ENCODE measurements around the gene FRMPD4.

FRMPD4 gene

GRCh38 chrX:12709047-12709446, 570.8 kb downstream of the FRMPD4 start:
- TF ChIP-seq, protein P1, sequence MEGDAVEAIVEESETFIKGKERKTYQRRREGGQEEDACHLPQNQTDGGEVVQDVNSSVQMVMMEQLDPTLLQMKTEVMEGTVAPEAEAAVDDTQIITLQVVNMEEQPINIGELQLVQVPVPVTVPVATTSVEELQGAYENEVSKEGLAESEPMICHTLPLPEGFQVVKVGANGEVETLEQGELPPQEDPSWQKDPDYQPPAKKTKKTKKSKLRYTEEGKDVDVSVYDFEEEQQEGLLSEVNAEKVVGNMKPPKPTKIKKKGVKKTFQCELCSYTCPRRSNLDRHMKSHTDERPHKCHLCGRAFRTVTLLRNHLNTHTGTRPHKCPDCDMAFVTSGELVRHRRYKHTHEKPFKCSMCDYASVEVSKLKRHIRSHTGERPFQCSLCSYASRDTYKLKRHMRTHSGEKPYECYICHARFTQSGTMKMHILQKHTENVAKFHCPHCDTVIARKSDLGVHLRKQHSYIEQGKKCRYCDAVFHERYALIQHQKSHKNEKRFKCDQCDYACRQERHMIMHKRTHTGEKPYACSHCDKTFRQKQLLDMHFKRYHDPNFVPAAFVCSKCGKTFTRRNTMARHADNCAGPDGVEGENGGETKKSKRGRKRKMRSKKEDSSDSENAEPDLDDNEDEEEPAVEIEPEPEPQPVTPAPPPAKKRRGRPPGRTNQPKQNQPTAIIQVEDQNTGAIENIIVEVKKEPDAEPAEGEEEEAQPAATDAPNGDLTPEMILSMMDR (IDR thresholded peaks at IDR 0.05; ENCODE audit: control insufficient read depth, insufficient read depth, low read depth, low read length, missing control alignments) = no peak
- no peak overlapping the region for H3K4me3 ChIP-seq (ENCODE audit: control insufficient read depth, low read depth, low read length)
- no peak for DNase-seq (ENCODE audit: low read depth)

DNA sequence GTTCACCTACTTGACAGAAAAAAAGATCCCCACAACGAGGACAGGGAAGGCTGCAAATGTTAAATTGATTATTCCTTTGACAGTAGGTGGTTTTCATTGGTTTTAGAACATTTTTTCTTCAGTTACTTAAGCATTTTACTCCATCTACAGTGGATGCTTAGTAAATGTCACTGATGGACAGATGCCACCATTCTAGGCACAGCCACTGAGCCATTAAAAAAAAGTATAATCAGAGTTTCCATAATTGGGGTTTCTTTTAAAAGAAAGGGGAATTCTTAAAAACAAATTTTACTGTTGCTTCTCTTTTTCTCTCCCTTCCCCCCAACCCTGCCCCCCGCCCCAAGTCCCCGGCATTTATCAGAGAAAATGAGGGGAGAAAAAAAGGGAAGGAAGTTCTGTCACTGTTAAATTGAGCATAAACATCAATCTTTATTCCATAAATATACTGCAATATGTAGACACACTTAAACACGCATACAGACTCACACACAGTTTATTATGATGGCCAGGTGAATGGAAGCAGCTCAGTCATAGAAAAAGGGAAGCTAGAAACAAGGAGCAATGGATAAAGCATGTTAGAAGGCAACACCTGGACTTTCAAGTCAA, 573.3 kb downstream of the FRMPD4 start:
- no peak overlapping the region for H3K4me3 ChIP-seq (ENCODE audit: control insufficient read depth, low read depth, low read length)
- TF ChIP-seq, protein P1 (IDR thresholded peaks at IDR 0.05; ENCODE audit: control insufficient read depth, insufficient read depth, low read depth, low read length, missing control alignments) = no peak
- DNase-seq (ENCODE audit: low read depth) = no peak

GRCh38 chrX:12716574-12716973, 578.3 kb downstream of the FRMPD4 start:
- TF ChIP-seq, protein P1 (IDR thresholded peaks at IDR 0.05; ENCODE audit: control insufficient read depth, insufficient read depth, low read depth, low read length, missing control alignments) = no peak
- DNase-seq (ENCODE audit: low read depth) = no peak
- H3K4me3 ChIP-seq (ENCODE audit: control insufficient read depth, low read depth, low read length) = no peak overlapping the region

DNA sequence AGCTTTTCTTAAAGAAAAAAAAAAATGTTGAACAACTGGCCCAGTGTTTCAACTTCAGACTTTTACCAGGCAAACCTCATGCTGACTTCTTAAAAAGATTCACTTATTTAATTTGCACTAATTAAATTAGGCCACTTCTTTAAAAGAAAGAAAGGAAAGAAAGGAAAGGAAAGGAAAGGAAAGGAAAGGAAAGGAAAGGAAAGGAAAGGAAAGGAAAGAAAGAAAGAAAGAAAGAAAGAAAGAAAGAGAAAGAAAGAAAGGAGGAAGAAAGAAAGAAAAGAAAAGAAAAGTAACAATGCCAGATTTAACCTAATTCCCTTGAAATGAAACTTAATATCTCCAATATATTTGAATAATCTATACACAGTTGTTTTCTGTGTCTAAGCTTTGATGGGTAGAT, 581.6 kb downstream of the FRMPD4 start:
- DNase-seq (ENCODE audit: low read depth) = no peak
- no peak overlapping the region for H3K4me3 ChIP-seq (ENCODE audit: control insufficient read depth, low read depth, low read length)
- TF ChIP-seq, protein P1 (IDR thresholded peaks at IDR 0.05; ENCODE audit: control insufficient read depth, insufficient read depth, low read depth, low read length, missing control alignments) = no peak

DNA sequence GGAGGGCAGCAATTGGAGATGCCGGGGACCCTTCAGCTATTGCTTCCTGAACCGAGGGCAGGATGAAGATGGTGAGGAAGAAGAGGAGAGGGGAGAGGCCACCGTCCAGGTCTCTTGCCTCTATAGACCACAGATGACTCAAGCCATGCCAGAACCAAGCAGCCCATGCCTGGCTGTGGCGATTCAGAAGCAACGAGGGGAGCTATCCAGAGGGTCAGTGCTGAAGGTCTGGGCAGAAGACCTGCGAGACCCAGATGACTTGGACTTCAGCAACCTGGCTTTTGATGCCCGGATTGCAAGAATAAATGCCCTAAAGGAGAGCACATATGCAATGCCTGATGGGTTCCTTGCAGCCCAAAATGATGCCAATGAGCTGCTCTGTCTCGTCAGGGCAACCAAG, 582.8 kb downstream of the FRMPD4 start:
- DNase-seq (ENCODE audit: low read depth) = no peak
- no peak overlapping the region for H3K4me3 ChIP-seq (ENCODE audit: control insufficient read depth, low read depth, low read length)
- TF ChIP-seq, protein P1 (IDR thresholded peaks at IDR 0.05; ENCODE audit: control insufficient read depth, insufficient read depth, low read depth, low read length, missing control alignments) = no peak

DNA sequence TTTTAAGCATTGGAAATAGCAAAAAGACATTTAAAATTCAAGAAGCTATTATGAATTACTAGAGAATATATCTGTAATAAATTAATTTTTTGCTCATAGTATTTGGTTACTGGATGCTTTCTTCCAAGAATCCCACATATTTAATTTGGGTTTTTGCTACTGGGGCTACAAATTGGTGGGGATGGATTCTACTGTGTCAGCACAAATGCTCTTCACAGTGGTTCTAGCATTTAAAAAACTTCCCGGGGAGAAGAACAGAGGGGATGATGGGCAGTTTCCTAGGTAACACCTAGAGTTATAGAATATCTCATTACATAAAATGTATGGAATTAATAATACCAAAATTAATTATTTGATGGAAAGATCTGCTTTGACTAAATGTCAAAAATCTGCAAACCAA, 584.0 kb downstream of the FRMPD4 start:
- TF ChIP-seq, protein P1 (IDR thresholded peaks at IDR 0.05; ENCODE audit: control insufficient read depth, insufficient read depth, low read depth, low read length, missing control alignments) = no peak
- H3K4me3 ChIP-seq (ENCODE audit: control insufficient read depth, low read depth, low read length) = no peak overlapping the region
- DNase-seq (ENCODE audit: low read depth) = no peak

GRCh38 chrX:12741416-12741815, 603.1 kb downstream of the FRMPD4 start:
- TF ChIP-seq, protein P1 (IDR thresholded peaks at IDR 0.05; ENCODE audit: control insufficient read depth, insufficient read depth, low read depth, low read length, missing control alignments) = no peak
- no peak overlapping the region for H3K4me3 ChIP-seq (ENCODE audit: control insufficient read depth, low read depth, low read length)
- no peak for DNase-seq (ENCODE audit: low read depth)
